Omental fat pad (tissue), 4 donors: ENCODE measurements around the gene ARHGAP26. TPM values are rescaled to one million over a fixed set of nuclear protein-coding genes. Genes with fewer than 3 reads are reported as not detected.

Experiments
- ATAC-seq: fragments of 150-250 bp; one replicate; pipeline ENCODE4 v1.9.1; 2016; ENCODE audit warnings: mild to moderate bottlenecking, moderate library complexity; ENCODE audit not compliant: low FRiP score
- DNase-seq: peaks from one replicate; pipeline ENCODE4 v3.0.0-alpha.2; 2019; ENCODE audit warnings: low spot score
- CTCF ChIP-seq, 3 donors: fragments of 450-650 bp; IDR thresholded peaks; one replicate each; pipeline ENCODE4 v1.5.1; 2016 to 2017; ENCODE audit warnings: antibody characterized with exemption in 3 of 3, mild to moderate bottlenecking in 3 of 3, moderate library complexity in 2 of 3
- total RNA-seq, 4 donors: library from RNA; depleted of rRNA; stranded (reverse); fragments of >200 nt; gene quantifications; one replicate each; pipeline ENCODE4 v1.1.0, GENCODE V29; 2016

ARHGAP26 gene
- total RNA-seq, 4 donors from 2014 or later = 40.4 to 134 (median 63.6) TPM

DNA sequence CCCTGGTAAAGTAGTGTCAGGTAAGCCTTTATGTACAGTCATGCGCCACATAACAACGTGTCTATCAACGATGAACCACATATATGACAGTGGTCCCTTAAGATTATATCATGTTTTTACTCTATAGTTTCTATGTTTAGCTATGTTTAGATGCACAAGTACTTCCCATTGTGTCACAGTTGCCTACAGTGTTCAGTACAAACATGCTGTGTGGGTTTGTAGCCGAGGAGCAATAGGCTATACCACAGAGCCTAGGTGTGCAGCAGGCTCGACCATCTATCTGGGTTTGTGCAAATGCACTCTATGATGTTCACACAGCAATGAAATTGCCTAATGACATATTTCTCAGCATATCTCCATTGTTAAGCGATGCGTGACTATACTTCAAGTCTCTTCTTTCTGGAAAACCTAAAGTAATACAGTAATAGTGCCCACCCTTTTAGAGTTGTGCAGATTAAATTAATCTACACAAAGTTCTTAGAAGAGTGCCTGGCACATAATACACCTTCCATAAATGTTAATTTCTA is 295.9 kb downstream of the ARHGAP26 start:
- ATAC-seq = no peak
- no peak for TF ChIP-seq CTCF (IDR thresholded peaks at IDR 0.05)
- no peak for DNase-seq

DNA sequence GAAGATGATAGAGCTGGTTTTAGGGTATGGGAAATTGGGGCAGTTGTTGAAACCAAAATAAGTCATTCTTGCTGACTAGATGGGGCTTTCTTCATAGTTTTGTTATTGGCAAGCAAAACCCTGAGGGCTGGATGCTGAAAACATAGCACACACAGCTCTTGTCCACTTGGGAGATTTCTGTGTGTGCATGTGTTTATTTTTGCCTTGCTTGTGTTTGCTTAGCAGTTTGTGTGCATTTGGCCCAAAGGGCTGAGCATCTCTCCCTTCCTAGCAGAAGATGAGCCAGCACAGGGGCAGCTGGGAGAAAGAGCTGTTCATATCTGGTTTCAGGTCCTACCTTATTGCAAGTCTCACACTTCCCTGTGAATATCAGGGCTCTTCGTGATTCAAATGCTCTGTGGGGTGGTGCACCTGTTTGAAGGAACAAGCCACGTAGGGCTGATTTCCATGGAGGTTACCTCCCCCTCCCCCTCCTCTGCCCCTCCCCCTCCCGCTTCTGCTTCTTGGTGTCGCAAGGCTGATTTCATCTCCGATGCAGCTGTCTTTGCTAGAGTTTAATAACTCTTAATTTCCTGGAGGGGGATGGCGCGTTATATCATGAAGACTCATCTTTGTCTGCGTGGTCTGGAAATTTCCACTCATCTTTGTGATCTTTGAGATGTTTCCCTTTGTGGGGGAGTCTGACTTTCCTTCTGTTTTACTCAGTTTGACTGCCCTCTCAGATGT is 296.5 kb downstream of the ARHGAP26 start:
- ATAC-seq (no peak), DNase-seq (no peak)
- TF ChIP-seq CTCF (IDR thresholded peaks at IDR 0.05) = no peak

- ATAC-seq (no peak), DNase-seq (no peak)
Measured at GRCh38 chr5:143068712-143069111, 298.5 kb downstream of the ARHGAP26 start.

DNA sequence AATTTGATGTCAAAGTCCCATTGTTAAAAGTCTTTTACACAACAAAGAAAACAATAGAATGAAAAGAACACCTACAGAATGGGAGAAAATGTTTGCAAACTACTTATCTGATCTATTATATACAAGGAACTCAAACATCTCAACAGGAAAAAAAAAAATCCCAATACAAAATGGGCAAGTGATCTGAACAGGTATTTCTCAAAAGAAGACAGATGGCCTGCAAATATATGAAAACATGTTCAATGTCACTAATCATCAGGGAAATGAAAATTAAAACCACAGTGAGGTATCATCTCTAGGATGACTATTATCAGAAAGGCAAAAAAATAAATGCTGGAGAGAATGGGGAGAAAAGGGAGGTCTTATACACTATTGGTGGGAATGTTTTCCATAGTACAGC is 301.8 kb downstream of the ARHGAP26 start:
- no peak for TF ChIP-seq CTCF (IDR thresholded peaks at IDR 0.05)
- ATAC-seq (no peak), DNase-seq (no peak)

More at GRCh38 chr5:143068712-143069111, 298.5 kb downstream of the ARHGAP26 start:
- TF ChIP-seq CTCF (IDR thresholded peaks at IDR 0.05) = no peak

- DNase-seq (no peak), ATAC-seq (no peak)
- TF ChIP-seq CTCF (IDR thresholded peaks at IDR 0.05) = no peak
Measured at GRCh38 chr5:143072734-143073133, 302.6 kb downstream of the ARHGAP26 start.

- no peak for DNase-seq
- ATAC-seq = no peak
- no peak for TF ChIP-seq CTCF (IDR thresholded peaks at IDR 0.05)
Measured at GRCh38 chr5:143073766-143074165, 303.6 kb downstream of the ARHGAP26 start.

GRCh38 chr5:143074414-143074996 is 304.3 kb downstream of the ARHGAP26 start:
- ATAC-seq (no peak), DNase-seq (no peak)
- TF ChIP-seq CTCF (IDR thresholded peaks at IDR 0.05) = no peak
